DMS53 (cell line): Measurements from ENCODE around the gene THEMIS2.

ENCODE experiments used
- DNase-seq: peaks from one replicate; lab custom pipeline; 2025; lab: John Stamatoyannopoulos, UW

The THEMIS2 gene

DNA sequence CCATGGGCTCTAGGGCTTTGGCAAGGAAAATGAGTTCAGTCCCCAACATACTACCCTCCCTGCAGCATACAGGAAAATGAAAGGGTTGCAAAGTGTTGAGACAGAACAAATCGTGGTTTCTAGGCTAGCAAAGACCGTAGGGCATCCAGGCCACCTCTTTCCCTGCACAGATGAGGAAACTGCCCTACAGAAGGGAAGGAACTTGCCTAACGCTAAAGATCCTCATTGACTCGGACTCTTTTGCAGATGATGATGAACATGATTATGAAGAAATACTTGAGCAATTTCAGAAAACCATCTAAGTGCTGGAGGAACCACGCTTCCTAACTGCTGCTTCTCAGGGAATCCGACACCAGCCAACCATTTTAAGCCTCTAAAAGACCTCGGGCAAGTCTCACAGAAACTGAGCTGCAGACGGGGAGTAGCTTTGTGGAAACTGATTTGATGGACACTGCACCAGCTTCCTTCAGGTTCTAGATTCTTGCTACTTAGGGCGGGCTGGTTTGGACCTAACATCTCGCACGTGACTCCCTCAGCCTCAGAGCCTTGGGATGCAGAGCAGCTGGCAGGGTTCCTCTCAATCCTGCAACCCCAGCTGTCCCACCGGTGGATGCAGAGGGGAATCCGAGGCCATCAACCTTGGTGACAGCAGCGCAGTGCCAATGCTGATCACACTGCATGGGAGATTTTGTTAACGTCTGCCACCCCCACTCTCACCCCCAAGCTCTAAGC, 13.4 kb downstream of the THEMIS2 start:
- no peak for DNase-seq

DNA sequence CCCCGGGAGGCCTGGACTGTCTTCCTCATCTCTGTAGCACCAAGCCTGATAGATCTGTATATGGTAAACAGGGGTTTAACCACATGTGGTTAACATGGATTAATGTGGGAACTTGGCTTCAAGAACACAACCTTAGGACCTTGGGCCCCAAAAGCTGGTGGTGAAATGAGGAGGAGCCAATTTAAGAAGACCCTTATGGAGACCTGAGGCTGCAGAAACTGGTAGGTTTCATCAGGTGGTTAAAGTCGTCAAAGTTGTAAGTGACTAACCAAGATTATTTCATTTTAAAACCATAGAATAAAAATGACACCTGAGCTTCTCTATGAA, 14.0 kb downstream of the THEMIS2 start:
- no peak for DNase-seq

GRCh38 chr1:27886744-27887143, 14.4 kb downstream of the THEMIS2 start:
- DNase-seq = no peak

DNA sequence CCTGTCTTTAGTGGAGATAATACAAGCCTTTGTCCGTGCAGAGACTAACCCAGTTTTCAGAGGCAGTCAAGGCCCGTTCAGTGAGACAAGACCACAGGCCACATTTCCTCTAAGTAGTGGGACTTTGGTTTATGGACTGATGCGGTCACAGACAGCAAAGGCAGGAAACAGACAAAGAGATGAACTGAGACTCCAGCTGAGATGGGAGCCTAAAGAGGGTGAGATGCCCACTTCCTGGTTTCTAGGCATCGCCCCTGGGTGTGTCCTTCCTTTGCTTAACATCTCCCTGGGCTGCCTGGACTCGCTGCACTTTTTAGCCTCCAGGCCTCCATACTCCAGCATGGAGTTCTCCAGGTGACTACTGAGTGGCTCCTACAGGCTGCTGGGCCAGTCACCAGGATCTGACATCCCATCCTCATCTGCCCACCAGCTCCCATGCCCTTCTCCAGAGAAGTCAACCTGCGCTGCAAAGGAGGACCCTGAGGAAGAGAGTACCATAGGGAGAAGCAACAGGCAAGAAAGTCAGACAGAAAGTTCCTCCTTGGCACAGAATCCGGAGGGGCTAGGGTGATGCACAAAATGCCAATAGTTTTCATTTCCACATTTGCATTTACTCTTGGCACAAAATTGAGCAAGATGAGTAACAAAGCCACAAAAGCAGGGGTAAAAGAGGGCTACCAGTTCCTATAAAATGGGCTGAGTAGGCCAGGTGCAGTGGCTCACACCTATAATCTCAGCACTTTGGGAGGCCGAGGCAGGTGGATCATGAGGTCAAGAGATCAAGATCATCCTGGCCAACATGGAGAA, 15.1 kb downstream of the THEMIS2 start:
- DNase-seq = no peak

DNA sequence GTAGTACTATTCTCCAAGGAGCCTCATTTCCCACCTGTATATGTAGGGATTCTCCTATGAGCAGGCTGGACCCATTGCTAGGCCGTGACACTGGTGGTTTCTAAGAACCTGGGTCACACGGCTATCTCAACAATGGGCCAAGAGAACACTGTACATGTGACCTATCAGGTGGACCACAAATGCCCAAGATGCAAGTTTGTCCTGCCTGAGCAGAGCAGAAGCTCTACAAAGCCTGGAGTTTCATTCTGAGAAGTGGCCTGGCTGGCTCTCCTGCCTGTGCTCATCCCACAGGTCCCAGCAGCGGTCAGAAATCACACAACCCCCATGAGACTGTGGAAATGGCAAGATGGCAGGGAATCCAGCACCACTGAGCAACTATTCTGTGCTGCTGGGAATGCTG, 17.2 kb downstream of the THEMIS2 start:
- DNase-seq = no peak

DNA sequence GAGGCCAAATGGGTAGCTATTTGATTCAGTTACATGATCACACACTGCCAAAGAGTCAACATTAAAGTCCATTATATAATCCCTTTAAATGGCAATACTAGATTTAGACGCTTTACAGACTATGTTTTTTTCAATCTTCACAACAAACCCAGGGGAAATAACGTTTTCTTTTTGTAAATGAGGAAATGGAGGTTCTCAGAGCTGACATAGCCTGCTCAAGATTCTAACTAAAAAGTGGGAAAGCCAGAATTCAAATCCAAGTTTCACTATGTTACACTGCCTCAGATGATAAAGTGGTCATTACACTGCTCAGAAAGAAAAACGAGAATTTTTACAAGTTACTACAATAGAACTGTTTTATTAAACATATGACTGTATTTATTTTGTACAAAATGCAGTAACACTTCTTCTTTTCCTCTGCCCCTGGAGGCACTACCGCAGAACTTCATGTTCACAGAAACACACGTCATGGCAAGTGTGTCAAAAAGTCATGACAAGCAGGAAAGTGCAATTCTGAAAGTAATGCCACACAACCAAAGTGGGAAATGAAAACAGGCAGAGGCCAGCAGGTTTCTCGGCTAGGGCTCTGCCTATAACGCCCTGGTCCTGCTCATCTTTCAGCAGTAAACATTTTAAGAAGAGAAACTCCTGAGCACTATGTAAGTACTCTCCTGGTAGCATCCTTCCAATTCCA, 19.0 kb downstream of the THEMIS2 start:
- DNase-seq = no peak

- DNase-seq = no peak
These were observed 22.2 kb downstream of the THEMIS2 start for GRCh38 chr1:27894521-27894920.

- no peak for DNase-seq
These were observed 34.4 kb downstream of the THEMIS2 start for GRCh38 chr1:27906759-27907158.

DNA sequence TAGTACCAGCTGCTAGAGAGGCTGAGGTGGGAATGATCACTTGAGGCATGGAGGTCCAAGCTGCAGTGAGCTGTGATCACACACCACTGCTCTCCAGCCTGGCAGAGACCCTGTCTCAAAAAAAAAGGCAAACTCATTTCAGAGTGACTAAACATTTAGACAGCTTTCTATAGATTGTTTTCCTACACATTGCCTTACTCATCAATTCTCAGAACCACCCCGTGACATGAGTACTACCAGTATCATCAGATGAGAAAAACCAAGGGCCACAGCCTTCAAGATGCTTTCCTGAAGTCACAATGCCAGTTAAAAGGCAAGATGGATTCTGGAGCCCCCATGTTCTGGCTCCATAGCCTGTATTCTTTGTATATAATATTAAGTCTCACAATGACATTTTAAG, 40.1 kb downstream of the THEMIS2 start:
- no peak for DNase-seq

DNA sequence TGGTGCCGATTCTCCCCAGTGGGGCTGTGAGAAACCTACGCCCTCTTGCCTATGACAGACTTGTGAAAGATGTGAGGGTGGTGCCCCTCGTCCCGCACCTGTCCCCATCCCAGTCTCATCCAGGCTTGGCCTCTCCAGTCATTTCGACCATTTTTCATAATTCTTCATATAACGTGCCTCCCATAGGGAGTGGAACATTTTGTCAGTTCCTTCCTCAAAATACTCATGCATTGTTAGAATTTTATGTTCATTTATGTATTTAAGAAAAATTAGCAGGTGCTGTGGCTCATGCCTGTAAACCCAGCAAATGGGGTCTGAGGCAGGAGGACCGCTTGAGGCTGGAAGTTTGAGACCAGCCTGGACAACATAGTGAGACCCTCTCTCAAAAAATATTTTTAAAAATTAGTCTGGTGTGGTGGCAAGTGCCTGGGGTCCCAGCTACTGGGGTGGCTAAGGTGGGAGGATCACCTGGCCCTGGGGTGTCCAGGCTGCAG, 42.8 kb downstream of the THEMIS2 start:
- DNase-seq = no peak

- DNase-seq = no peak
These were observed 49.9 kb downstream of the THEMIS2 start for GRCh38 chr1:27922272-27922671.

DNA sequence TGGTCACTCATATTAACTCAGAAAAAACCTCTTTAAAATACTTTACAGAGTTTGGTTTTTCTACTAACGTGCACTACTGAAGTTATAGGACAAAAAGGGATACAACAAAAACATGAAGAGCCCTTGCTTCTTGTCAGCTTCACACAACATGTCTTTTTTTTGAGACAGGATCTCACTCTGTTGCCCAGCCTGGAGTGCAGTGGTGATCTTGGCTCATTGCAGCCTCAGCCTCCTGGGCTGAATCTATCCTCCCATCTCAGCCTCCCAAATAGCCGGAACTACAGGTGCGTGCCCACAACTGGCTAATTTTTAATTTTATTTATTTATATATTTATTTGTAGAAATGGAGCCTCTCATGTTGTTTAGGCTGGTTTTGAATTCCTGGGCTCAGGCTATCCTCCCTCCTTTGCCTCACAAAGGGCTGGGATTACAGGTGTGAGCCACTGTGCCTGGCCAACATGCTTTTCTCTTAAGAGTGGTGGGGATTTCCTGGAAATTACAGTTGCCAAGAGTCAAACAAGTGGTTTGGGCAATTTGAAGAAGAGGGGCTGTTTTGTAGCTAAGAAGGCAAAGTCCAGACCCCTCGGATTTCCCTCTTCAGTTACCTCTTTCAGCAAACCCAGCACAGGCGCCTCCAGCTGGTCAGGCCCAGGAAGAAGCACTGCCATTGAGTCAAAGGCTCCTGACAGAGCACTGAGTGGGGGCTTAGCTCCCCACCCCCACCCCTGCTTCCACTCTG, 56.0 kb downstream of the THEMIS2 start:
- no peak for DNase-seq

- no peak for DNase-seq
These were observed 58.8 kb downstream of the THEMIS2 start for GRCh38 chr1:27931184-27931583.

GRCh38 chr1:27931759-27932158, 59.4 kb downstream of the THEMIS2 start:
- DNase-seq = no peak

DNA sequence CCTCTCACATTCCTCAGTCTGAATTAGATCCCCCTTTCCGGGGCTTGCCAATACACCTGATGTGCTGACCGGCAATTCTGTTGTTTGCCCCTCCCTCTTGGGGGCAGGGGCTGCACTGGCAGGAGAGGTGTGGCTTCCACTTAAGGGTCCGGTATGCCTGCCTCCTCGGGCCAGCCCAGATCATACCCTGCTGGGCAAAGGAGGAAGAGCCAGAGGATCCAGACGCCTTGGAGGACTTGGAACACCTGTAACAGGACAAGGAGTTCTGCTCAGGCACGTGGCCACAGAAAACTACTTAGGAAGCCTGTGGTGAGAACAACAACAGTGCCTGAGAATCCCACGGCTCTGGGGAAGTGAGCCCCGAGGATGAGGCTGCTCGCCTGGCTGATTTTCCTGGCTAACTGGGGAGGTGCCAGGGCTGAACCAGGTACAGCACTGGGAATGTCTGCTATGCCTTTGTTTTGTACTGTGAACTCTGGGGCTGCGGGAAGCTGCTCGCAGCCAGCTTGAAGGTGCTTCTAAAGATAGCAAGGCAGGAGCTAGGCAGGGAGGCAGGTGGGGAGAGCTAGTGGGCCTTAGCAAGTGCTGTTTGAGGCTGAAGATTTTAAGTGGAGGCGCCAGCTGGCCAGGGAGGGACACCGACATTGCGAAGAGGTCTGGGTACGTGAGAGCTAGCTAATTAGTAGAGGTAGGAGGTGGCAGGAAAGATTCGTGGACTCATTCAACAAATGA, 62.6 kb downstream of the THEMIS2 start, which contains the start of gene SMPDL3B:
Gene SMPDL3B (plus strand): TSS at position 183 of the 732 bp plus-strand sequence. CDS start 184 bp downstream, at position 367.
- DNase-seq = peak; percentile 87

DNA sequence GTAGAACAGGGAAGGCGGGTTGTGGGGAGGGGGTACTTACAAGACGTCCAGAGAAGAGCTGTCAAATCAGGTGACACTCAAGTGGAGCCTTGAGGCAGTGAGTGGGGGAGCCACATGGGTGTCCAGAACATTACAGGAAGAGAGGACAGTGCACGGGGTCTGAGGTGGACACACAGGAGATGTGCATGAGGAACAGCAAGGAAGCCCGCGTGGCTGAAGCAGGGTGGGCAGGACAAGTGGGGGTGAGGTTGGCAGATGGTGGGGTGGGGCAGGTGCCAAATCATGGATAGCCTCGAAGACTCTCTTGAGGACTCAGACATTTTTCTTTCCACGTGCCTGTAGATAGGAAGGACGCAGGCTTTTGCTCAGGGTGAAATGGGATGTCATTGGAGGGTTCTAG, 63.4 kb downstream of the THEMIS2 start:
- peak; percentile 33 for DNase-seq
